Neural cell (in vitro differentiated cells): ENCODE results near the gene CPA1. TPM values are rescaled to one million over a fixed set of nuclear protein-coding genes. Genes with fewer than 3 reads are reported as not detected.

Experiments used
- H2AFZ ChIP-seq: fragments of 200-600, 300-800 bp; sonication (generic), shearing (Covaris generic); 2 replicates; pipeline ENCODE4 v1.6.0; 2014; ENCODE audit warnings: low read depth, mild to moderate bottlenecking, antibody characterized with exemption, low read length, moderate library complexity
- H3F3A ChIP-seq: fragments of 200-600 bp; shearing (Covaris generic); 2 replicates; pipeline ENCODE4 v1.6.1; 2016; ENCODE audit warnings: mild to moderate bottlenecking, moderate library complexity, mixed read lengths, antibody characterized with exemption, low read length; ENCODE audit not compliant: insufficient read depth, poor library complexity, severe bottlenecking
- H3K27ac ChIP-seq: fragments of 200-600, 300-800 bp; sonication (generic), shearing (Covaris generic); 2 replicates; pipeline ENCODE4 v1.5.1; 2014; ENCODE audit warnings: mild to moderate bottlenecking, low read length, moderate library complexity
- H3K27me3 ChIP-seq: fragments of 300-800, 200-600 bp; sonication (generic), shearing (Covaris generic); 2 replicates; pipeline ENCODE4 v1.6.0; 2014; ENCODE audit warnings: mild to moderate bottlenecking, low read depth, low read length, moderate library complexity; ENCODE audit not compliant: insufficient read depth
- H3K36me3 ChIP-seq: fragments of 300-800, 200-600 bp; sonication (generic), shearing (Covaris generic); 2 replicates; pipeline ENCODE4 v1.5.1; 2014; ENCODE audit warnings: mild to moderate bottlenecking, antibody characterized with exemption, low read length, moderate library complexity; ENCODE audit not compliant: insufficient read depth
- H3K4me2 ChIP-seq: fragments of 300-800, 200-600 bp; sonication (generic), shearing (Covaris generic); 2 replicates; pipeline ENCODE4 v1.6.0; 2014; ENCODE audit warnings: mild to moderate bottlenecking, low read length
- H3K4me3 ChIP-seq: fragments of 300-800, 200-600 bp; sonication (generic), shearing (Covaris generic); 2 replicates; pipeline ENCODE4 v1.5.1; 2014; ENCODE audit warnings: mild to moderate bottlenecking, low read length, moderate library complexity
- H3K79me2 ChIP-seq: fragments of 200-600 bp; shearing (Covaris generic); replicated peaks from 2 replicates; pipeline ENCODE4 v1.6.0; 2014; ENCODE audit warnings: mild to moderate bottlenecking, low read length, moderate library complexity; ENCODE audit not compliant: insufficient read depth
- H3K9ac ChIP-seq: fragments of 300-800, 200-600 bp; sonication (generic), shearing (Covaris generic); 2 replicates; pipeline ENCODE4 v1.6.1; 2016; ENCODE audit warnings: mild to moderate bottlenecking, low read length, mixed read lengths
- H3K9me2 ChIP-seq: fragments of 200-600 bp; shearing (Covaris generic); 2 replicates; pipeline ENCODE4 v1.6.1; 2016; ENCODE audit warnings: mild to moderate bottlenecking, low read length, mixed read lengths; ENCODE audit not compliant: insufficient read depth
- H3K9me3 ChIP-seq: fragments of 200-600, 300-800 bp; sonication (generic), shearing (Covaris generic); 2 replicates; pipeline ENCODE4 v1.6.1; 2016; ENCODE audit warnings: mild to moderate bottlenecking, mixed run types, low read length, moderate library complexity, mixed read lengths
- H4K20me1 ChIP-seq: fragments of 200-600 bp; shearing (Covaris generic); 2 replicates; pipeline ENCODE4 v1.6.1; 2016; ENCODE audit warnings: mild to moderate bottlenecking, mixed run types; ENCODE audit not compliant: insufficient read depth
- CTCF ChIP-seq: fragments of 450-650 bp; IDR thresholded peaks from 2 replicates; pipeline ENCODE4 v1.5.1; 2014; ENCODE audit warnings: antibody characterized with exemption, mild to moderate bottlenecking, moderate library complexity; ENCODE audit not compliant: poor library complexity, severe bottlenecking
- EP300 ChIP-seq: fragments of 450-650 bp; conservative IDR thresholded peaks from 2 replicates; pipeline ENCODE4 v1.6.1; 2014; ENCODE audit warnings: antibody characterized with exemption, mild to moderate bottlenecking, moderate library complexity; ENCODE audit not compliant: poor library complexity, severe bottlenecking
- EZH2 ChIP-seq: fragments of 200-600, 300-800 bp; shearing (Covaris generic), sonication (generic); IDR thresholded peaks from 2 replicates; pipeline ENCODE4 v1.6.1; 2014; ENCODE audit warnings: antibody characterized with exemption, low read length, borderline replicate concordance, mild to moderate bottlenecking; ENCODE audit not compliant: insufficient read depth, poor library complexity, severe bottlenecking
- MXI1 ChIP-seq: fragments of 450-650 bp; conservative IDR thresholded peaks from 2 replicates; pipeline ENCODE4 v1.6.1; 2014; ENCODE audit warnings: antibody characterized with exemption, mild to moderate bottlenecking; ENCODE audit not compliant: poor library complexity, severe bottlenecking
- POLR2AphosphoS5 ChIP-seq: IDR thresholded peaks from 2 replicates; pipeline ENCODE4 v1.6.1; 2012
- RAD21 ChIP-seq: fragments of 450-650 bp; conservative IDR thresholded peaks from 2 replicates; pipeline ENCODE4 v1.6.1; 2014; ENCODE audit warnings: antibody characterized with exemption, mild to moderate bottlenecking, moderate library complexity
- REST ChIP-seq: IDR thresholded peaks from 2 replicates; pipeline ENCODE4 v1.6.1; 2012; ENCODE audit warnings: borderline replicate concordance
- SMC3 ChIP-seq: fragments of 450-650 bp; conservative IDR thresholded peaks from 2 replicates; pipeline ENCODE4 v1.6.1; 2014; ENCODE audit warnings: antibody characterized with exemption, mild to moderate bottlenecking, moderate library complexity; ENCODE audit not compliant: poor library complexity
- TAF1 ChIP-seq: IDR thresholded peaks from 2 replicates; pipeline ENCODE4 v1.6.1; 2012; ENCODE audit warnings: low read depth
- polyA minus RNA-seq: library from RNA; depleted of rRNA, polyadenylated mRNA; stranded (reverse); fragments of >200 nt; gene quantifications from 2 replicates; pipeline ENCODE4 v1.2.3, GENCODE V29; 2014
- polyA plus RNA-seq: library from polyadenylated mRNA; depleted of rRNA; stranded (reverse); fragments of >200 nt; gene quantifications from 2 replicates; pipeline ENCODE4 v1.2.3, GENCODE V29; 2014

Gene CPA1
- not detected in 2 replicates for polyA plus RNA-seq
- not detected in 2 replicates for polyA minus RNA-seq

GRCh38 chr7:130379921-130380860 is at the start of gene CPA1:
CPA1 (plus strand) TSS chr7:130380494; CDS start chr7:130380521, 27 bp downstream.
- Histone ChIP-seq H3K27me3 (no peaks in the 10 kb centered on the region), H3K9ac (no peak within 1 kb of the TSS), H4K20me1 (no peaks in the 10 kb centered on the region), H3K9me2 (no peaks in the 10 kb centered on the region), H3K79me2 (no peaks in the 10 kb centered on the region), H3K9me3 (no peaks in the 10 kb centered on the region), H3K36me3 (no peaks in the 10 kb centered on the region), H2AFZ (no peak within 1 kb of the TSS), H3K4me2 (no peak within 1 kb of the TSS), H3F3A (no peaks in the 10 kb centered on the region), H3K27ac (no peak within 1 kb of the TSS), H3K4me3 (no peak within 1 kb of the TSS)
- TF ChIP-seq REST (no peak), CTCF (no peak), RAD21 (no peak), TAF1 (no peak)

- Histone ChIP-seq H3K9ac (no peak overlapping the region), H3K79me2 (no peaks in the 10 kb centered on the region), H3F3A (no peaks in the 10 kb centered on the region), H3K4me2 (no peak overlapping the region), H3K27me3 (no peaks in the 10 kb centered on the region), H4K20me1 (no peaks in the 10 kb centered on the region), H3K4me3 (no peak overlapping the region), H2AFZ (no peak overlapping the region), H3K9me3 (no peaks in the 10 kb centered on the region), H3K36me3 (no peaks in the 10 kb centered on the region), H3K27ac (no peak overlapping the region), H3K9me2 (no peaks in the 10 kb centered on the region)
- TF ChIP-seq POLR2AphosphoS5: no peak
- no peak for TF ChIP-seq TAF1
- TF ChIP-seq EP300: no peak
- no peak for TF ChIP-seq SMC3
- TF ChIP-seq RAD21: no peak
- no peak for TF ChIP-seq MXI1
- no peak for TF ChIP-seq EZH2
- no peak for TF ChIP-seq CTCF
- TF ChIP-seq REST: no peak
Measured at GRCh38 chr7:130332259-130333053, 47.8 kb upstream of the CPA1 start.
